Right renal cortex interstitium (tissue), 3 donors: ENCODE data around the gene IFT20. TPM values are rescaled to one million over a fixed set of nuclear protein-coding genes. Genes with fewer than 3 reads are reported as not detected.

Source experiments
- DNase-seq, 3 donors: peaks; one replicate each; pipeline ENCODE4 v3.0.0-alpha.2; 2013; ENCODE audit warnings: low read depth in 3 of 3, low spot score in 2 of 3
- polyA plus RNA-seq, 3 donors: library from polyadenylated mRNA; unstranded; fragments of 120-200 nt; gene quantifications; one replicate each; pipeline ENCODE4 v1.2.1, GENCODE V29; 2013; ENCODE audit not compliant: insufficient read length in 3 of 3

Gene IFT20
- polyA plus RNA-seq, 3 donors = 53.7 to 59.0 (median 56.8) TPM

- no peak for DNase-seq
These were observed 2.9 kb upstream of the IFT20 start for GRCh38 chr17:28338056-28338768.

DNA sequence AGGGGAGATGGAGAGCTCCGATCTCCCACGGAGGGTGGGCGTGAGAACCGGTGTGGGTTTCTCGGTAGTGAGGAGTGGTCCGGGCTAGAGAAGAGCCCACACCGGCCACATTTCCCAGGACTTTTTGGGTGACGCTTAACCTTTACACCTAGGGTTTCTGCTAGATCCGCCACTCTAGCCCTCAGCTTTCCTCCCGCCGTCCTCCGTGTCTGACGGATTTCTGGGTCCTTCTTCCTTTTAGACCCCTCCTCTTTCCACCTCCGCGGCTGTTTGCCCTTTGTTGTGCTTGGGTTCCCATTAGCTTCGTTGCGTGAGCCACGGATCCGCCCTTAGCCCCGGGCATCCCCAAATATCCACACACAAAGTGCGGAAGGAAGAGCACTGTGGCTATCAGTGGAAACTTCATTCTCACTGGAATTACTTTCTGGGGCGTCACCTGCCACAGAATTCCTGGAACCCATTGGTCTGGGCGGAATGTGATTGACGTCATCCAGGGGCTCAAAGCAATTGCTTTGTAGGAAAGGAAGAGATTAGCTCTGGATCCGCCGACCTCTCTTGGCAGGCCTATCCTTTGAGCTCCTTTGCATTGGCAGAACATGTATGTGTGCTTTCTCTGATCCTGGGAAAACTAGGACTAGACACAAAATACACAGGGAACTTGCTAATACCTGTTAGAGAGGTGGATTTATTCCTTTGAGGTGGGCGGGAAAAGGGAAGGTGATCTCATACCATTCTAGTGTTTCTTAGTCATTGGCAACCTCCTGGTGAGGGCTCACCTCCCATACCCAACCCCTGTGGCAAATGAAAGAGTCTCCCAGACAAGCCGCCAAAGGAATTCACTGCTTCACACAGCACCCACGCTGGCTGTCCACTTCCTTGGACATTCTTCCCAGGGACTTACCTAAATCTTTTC lies 943 bp upstream of the IFT20 start:
- peak in 2 of 3 donors; percentile 66 to 69 for DNase-seq

- DNase-seq = no peak
These were observed 539 bp downstream of the IFT20 start for GRCh38 chr17:28334666-28335200.

- no peak for DNase-seq
These were observed 1.1 kb downstream of the IFT20 start for GRCh38 chr17:28334171-28334570.

GRCh38 chr17:28333083-28333746 lies 2.1 kb downstream of the IFT20 start:
- DNase-seq = no peak

GRCh38 chr17:28331891-28332420 lies 3.3 kb downstream of the IFT20 start:
- no peak for DNase-seq

GRCh38 chr17:28330671-28331070 lies 4.6 kb downstream of the IFT20 start:
- DNase-seq = no peak

GRCh38 chr17:28328325-28328724 lies 6.9 kb downstream of the IFT20 start:
- no peak for DNase-seq

GRCh38 chr17:28327709-28328108 lies 7.6 kb downstream of the IFT20 start:
- DNase-seq = no peak

GRCh38 chr17:28327031-28327607 lies 8.2 kb downstream of the IFT20 start:
- no peak for DNase-seq

GRCh38 chr17:28326114-28326513 lies 9.2 kb downstream of the IFT20 start:
- no peak for DNase-seq

GRCh38 chr17:28325211-28325610 lies 10.1 kb downstream of the IFT20 start:
- DNase-seq = no peak

GRCh38 chr17:28324781-28325180 lies 10.5 kb downstream of the IFT20 start:
- DNase-seq = no peak

DNA sequence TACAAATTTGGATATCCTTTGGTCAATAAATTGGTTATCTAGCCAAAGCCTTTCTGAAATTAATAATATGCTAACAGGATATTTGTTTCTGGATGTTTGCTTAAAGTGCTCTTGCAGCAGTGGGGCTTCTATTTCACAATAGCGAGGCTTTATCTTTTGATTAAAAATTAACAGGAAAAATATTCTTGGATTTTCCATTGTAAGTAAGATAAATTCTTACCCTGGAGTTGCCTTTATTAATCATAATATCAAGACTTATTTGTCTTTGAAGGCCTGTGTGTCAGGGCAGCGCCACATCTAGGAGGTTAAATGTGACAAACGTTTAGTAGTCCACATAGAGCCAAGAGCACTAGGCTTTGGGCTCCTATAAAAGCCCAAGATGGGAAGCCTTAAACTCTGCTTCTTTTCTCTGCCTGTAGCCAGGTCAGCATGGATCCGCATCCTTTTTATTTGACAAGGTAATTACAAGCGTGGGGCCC lies 11.0 kb downstream of the IFT20 start:
- DNase-seq = no peak

DNA sequence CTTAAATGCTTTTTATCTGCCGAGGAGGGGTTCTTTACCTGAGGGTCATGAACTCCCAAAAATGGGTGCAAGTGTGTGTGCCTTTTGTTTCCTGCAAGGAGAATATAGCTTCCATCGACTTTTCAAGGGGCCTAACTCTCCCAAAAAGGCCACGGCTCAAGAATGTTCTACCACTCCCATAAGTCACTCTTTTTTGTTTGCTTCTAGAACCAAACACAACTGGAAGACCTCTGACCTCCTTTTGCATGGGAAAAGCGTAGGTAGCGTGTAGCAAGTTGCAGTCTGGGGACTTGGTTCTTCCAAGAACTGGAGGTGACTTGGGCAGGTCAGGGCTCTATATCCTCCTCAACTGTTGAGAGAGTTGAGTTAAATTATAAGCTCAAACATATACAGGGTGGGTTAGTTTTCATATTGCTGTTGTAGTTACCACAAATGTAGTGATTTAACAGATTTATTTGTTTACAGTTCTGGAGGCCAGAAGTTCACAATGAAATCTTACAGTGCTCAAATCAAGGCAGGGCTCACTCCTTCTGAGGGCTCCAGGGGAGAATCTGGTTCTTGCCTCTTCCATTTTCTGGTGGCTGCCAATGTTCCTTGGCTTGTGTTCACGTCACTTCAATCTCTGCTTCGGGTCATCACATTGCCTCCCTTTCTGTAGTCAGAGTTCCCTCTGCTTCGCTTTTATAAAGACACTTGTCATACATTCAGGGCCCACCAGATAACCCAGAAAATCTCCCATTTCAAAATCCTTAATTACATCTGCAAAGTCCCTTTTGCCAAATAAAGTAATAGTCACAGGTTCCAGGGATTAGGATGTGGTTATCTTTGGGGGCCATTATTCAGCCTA lies 14.8 kb downstream of the IFT20 start:
- DNase-seq = no peak

DNA sequence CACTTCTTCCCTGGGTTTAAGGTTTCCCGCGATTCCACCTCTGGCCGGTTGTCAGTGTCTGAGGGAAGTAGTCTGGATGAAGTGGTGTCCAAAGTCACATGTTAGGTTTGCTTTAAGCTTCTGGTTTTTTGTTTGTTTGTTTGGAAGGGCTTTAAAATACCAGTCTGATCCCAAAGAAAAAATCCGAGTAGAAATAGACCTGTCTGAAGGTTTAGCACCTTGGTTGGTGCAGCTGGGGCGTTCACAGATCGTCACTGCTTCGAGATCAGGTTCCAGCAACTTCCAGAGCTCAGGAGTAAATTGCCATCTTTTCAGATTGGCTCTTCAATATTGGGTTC lies 15.7 kb downstream of the IFT20 start:
- DNase-seq = no peak

DNA sequence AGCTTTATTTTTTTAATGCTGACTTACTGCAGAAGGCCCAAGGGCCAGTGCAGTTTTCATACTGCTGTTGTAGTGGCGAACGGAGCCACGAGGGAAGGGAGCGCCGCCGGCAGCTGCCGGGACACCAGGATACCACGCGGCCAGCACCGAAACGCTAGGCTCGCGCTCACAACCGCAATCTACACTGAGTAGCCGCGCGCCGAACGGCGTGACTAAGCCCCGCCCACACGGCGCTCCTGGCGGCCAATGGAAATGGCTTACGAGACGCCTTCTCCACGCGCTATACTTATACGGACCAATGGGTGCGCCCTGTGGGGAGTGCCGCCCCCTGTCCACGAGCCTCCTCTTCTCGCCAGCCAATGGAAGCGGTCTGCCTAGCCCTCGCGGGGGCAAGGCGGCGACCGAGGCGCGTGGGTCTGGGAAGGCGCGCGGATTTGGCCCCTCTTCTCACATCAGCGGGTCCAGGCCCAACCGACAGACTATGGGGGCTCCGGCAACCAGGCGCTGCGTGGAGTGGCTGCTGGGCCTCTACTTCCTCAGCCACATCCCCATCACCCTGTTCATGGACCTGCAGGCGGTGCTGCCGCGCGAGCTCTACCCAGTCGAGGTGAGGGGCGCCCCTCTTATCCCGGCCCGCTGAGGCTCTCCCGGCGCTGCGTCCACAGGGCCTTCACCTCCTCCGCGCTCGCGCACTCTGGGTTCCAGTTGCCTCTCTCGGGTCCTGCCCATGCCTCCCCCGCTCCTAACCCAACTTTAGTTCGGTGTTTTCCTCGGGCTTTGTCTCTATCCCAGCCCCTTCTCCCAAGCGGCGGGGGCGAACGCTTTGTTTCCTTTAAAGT lies 16.3 kb downstream of the IFT20 start, which contains the start of gene TMEM97:
TSS of gene TMEM97 (plus strand) at position 442 of the 839 bp plus-strand sequence. CDS start at position 482, 40 bp downstream.
- DNase-seq = peak; percentile 81 to 91 (median 87)

DNA sequence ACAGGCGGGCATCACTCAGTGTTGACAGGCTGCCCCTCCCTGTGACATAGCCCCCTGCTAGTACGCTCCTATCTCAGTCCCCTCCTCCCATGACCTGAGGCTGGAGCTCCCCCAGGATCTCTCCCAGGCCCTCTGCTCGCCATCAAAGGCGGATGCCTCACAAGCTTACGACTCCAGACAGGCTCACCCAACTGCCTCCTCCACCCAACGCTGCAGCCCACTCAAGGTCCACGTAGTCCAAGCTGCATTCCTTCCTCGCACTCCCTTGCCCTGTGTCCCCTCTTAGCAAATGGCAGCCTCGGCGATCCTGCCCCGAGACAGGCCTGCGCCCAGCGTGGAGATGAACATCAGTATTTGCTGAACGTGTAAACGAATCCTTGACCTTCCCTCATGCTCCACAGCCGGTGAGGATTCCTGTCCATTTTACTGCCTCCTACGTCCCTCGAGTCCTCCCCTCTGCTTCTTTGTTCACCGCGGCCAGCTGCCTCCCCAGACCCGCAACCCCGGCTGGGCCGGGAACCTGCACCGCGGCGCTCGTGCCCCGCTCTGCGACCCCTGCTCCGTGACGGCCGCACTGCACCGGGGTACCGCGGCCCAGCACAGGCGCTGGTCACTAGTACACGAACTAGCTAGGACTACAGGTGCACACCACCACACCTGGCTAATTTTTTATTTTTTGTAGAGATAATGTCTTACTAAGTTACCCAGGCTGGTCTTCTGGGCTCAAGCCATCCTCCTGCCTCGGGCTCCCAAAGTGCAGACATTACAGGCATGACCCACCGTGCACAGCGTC lies 17.1 kb downstream of the IFT20 start:
- peak in 1 of 3 donors; percentile 20 for DNase-seq
